Epithelial cell of esophagus (primary cell): Measurements from ENCODE around the gene CCDC88A.
"Not testable (repeated sequence)": the region's sequence is repeated elsewhere in the genome, so short reads cannot be mapped to it uniquely, and the experiment has no call there.

Experiments
- DNase-seq: peaks from one replicate; pipeline ENCODE4 v3.0.0; 2010; ENCODE audit warnings: low read depth
- H3K4me3 ChIP-seq: 2 replicates; pipeline ENCODE4 v1.5.1; 2011; ENCODE audit warnings: mild to moderate bottlenecking, low read length, control low read depth
- CTCF ChIP-seq: IDR thresholded peaks from 2 replicates; pipeline ENCODE4 v1.5.1; 2011; ENCODE audit warnings: low read depth, mild to moderate bottlenecking, low read length, control low read depth, inconsistent platforms; ENCODE audit not compliant: insufficient read depth; ENCODE audit errors: missing control alignments

The CCDC88A gene

GRCh38 chr2:55452879-55453278 is 33.2 kb upstream of the CCDC88A start:
- H3K4me3 ChIP-seq, result no peak overlapping the region
- DNase-seq, result no peak
- TF ChIP-seq CTCF, result no peak

GRCh38 chr2:55451699-55452098 is 32.0 kb upstream of the CCDC88A start:
- TF ChIP-seq CTCF, result no peak
- peak; percentile 10 for DNase-seq
- H3K4me3 ChIP-seq, result no peak overlapping the region

- not testable (repeated sequence) for DNase-seq, H3K4me3 ChIP-seq
Measured at GRCh38 chr2:55450014-55450413, 30.4 kb upstream of the CCDC88A start.

GRCh38 chr2:55442045-55442760 is 22.5 kb upstream of the CCDC88A start:
- not testable (repeated sequence) for DNase-seq, H3K4me3 ChIP-seq

GRCh38 chr2:55441280-55441892 is 21.7 kb upstream of the CCDC88A start:
- no peak overlapping the region for H3K4me3 ChIP-seq
- no peak for TF ChIP-seq CTCF
- no peak for DNase-seq

- DNase-seq, result no peak
- no peak overlapping the region for H3K4me3 ChIP-seq
- no peak for TF ChIP-seq CTCF
Measured at GRCh38 chr2:55439101-55439397, 19.4 kb upstream of the CCDC88A start.

- TF ChIP-seq CTCF, result no peak
- no peak overlapping the region for H3K4me3 ChIP-seq
- no peak for DNase-seq
Measured at GRCh38 chr2:55438391-55439100, 18.9 kb upstream of the CCDC88A start.
